Endothelial cell of umbilical vein (primary cell): ENCODE measurements around the gene TM9SF2. TPM values are rescaled to one million over a fixed set of nuclear protein-coding genes. Genes with fewer than 3 reads are reported as not detected.

Source experiments
- BruUV-seq: library from RNA; stranded (reverse); fragments of 400-500 nt; replicated peaks from 2 replicates; lab custom pipeline; 2021; lab: Mats Ljungman, UMichigan
- CTCF ChIA-PET: fragments of 300-600, 350-600 bp; sonication (Branson Sonifier 250); formaldehyde crosslinking; loops from one replicate; lab custom pipeline; 2021; ENCODE audit warnings: antibody characterized with exemption, inconsistent platforms; lab: Charles Lee
- POLR2A ChIA-PET: fragments of 300-600, 350-600 bp; sonication (Branson Sonifier 250); formaldehyde crosslinking; loops from one replicate; lab custom pipeline; 2021; ENCODE audit warnings: antibody characterized with exemption, inconsistent platforms; lab: Charles Lee
- DNase-seq: peaks from one replicate; pipeline ENCODE4 v3.0.0-alpha.2; 2011; ENCODE audit warnings: low read depth, low spot score
- FAIRE-seq: peaks from 2 replicates; lab custom pipeline; 2011; peaks lifted over from hg19 to GRCh38; lab: Jason Lieb, UNC
- H2AFZ ChIP-seq: 2 replicates; pipeline ENCODE4 v1.6.0; 2012; ENCODE audit warnings: low read depth, low read length, control low read depth, inconsistent platforms
- H3K27ac ChIP-seq: 2 replicates; pipeline ENCODE4 v1.5.1; 2011; ENCODE audit warnings: low read depth, mild to moderate bottlenecking, control low read depth, low read length, moderate library complexity; ENCODE audit not compliant: insufficient read depth
- H3K27me3 ChIP-seq, 2 experiments: 2 replicates each; pipeline versions ENCODE4 v1.6.0 to v1.6.1; 2011; ENCODE audit warnings: low read length in 2 of 2, mixed read lengths in 1 of 2; ENCODE audit not compliant: control insufficient read depth in 2 of 2, insufficient read depth in 2 of 2
- H3K36me3 ChIP-seq, 2 experiments: 2 replicates in 1 of 2; 3 replicates in 1 of 2; pipeline ENCODE4 v1.5.1; 2011; ENCODE audit warnings: low read length in 2 of 2, mild to moderate bottlenecking in 1 of 2, moderate library complexity in 1 of 2; ENCODE audit not compliant: control insufficient read depth in 2 of 2, insufficient read depth in 2 of 2; ENCODE audit errors: extremely low read depth in 1 of 2
- H3K4me1 ChIP-seq: 3 replicates; pipeline ENCODE4 v1.5.1; 2011; ENCODE audit warnings: mild to moderate bottlenecking, low read length; ENCODE audit not compliant: control insufficient read depth, insufficient read depth; ENCODE audit errors: extremely low read depth
- H3K4me2 ChIP-seq: 2 replicates; pipeline ENCODE4 v1.6.1; 2011; ENCODE audit warnings: low read length, control low read depth, mixed read lengths; ENCODE audit not compliant: insufficient read depth
- H3K4me3 ChIP-seq, 3 experiments: fragments of 200-600 bp in 1 of 3; sonication (generic), shearing (Covaris generic) in 1 of 3; replicated peaks in 1 of 3; 2 replicates each; pipeline ENCODE4 v1.5.1; 2011 to 2016; ENCODE audit warnings: control low read depth in 3 of 3, low read length in 3 of 3, mild to moderate bottlenecking in 2 of 3, inconsistent platforms in 1 of 3, low read depth in 1 of 3, moderate library complexity in 1 of 3; ENCODE audit not compliant: insufficient read depth in 1 of 3
- H3K79me2 ChIP-seq: 2 replicates; pipeline ENCODE4 v1.6.0; 2012; ENCODE audit warnings: low read length, inconsistent platforms; ENCODE audit not compliant: control insufficient read depth, insufficient read depth
- H3K9ac ChIP-seq: replicated peaks from 2 replicates; pipeline ENCODE3; 2011; ENCODE audit warnings: low read length, control low read depth; ENCODE audit not compliant: insufficient read depth; ENCODE audit errors: extremely low read depth
- H3K9me1 ChIP-seq: replicated peaks from 3 replicates; pipeline ENCODE4 v1.6.0; 2011; ENCODE audit warnings: mild to moderate bottlenecking, low read length; ENCODE audit not compliant: control insufficient read depth, insufficient read depth; ENCODE audit errors: extremely low read depth
- H3K9me3 ChIP-seq: replicated peaks from 2 replicates; pipeline ENCODE4 v1.5.1; 2012; ENCODE audit warnings: low read length, inconsistent platforms; ENCODE audit not compliant: control insufficient read depth, insufficient read depth
- H4K20me1 ChIP-seq: replicated peaks from 2 replicates; pipeline ENCODE3; 2011; ENCODE audit warnings: mild to moderate bottlenecking, low read length; ENCODE audit not compliant: control insufficient read depth, insufficient read depth; ENCODE audit errors: extremely low read depth
- EZH2 ChIP-seq: IDR thresholded peaks from 2 replicates; pipeline ENCODE4 v1.6.1; 2012; ENCODE audit warnings: borderline replicate concordance, low read depth, mild to moderate bottlenecking, moderate library complexity, low read length, inconsistent platforms; ENCODE audit not compliant: severe bottlenecking
- FOS ChIP-seq: IDR thresholded peaks from 2 replicates; pipeline ENCODE4 v1.6.1; 2011; ENCODE audit warnings: mild to moderate bottlenecking, low read length, moderate library complexity, borderline replicate concordance; ENCODE audit not compliant: insufficient read depth
- GATA2 ChIP-seq: IDR thresholded peaks from 2 replicates; pipeline ENCODE4 v1.7.0; 2011; ENCODE audit warnings: low read depth, mild to moderate bottlenecking, moderate library complexity, mixed read lengths, low read length; ENCODE audit not compliant: insufficient read length, insufficient read depth
- JUN ChIP-seq: IDR thresholded peaks from 2 replicates; pipeline ENCODE4 v1.6.1; 2011; ENCODE audit warnings: borderline replicate concordance, low read depth; ENCODE audit not compliant: insufficient read length, insufficient read depth
- MYC ChIP-seq: IDR thresholded peaks from one replicate; pipeline ENCODE4 v1.6.1; 2011; ENCODE audit warnings: mild to moderate bottlenecking, low read depth, low read length
- POLR2A ChIP-seq: IDR thresholded peaks from 2 replicates; pipeline ENCODE4 v1.6.1; 2012; ENCODE audit warnings: low read depth, mild to moderate bottlenecking, control low read depth, low read length
- POLR2AphosphoS5 ChIP-seq: IDR thresholded peaks from 2 replicates; pipeline ENCODE4 v1.6.1; 2012; ENCODE audit warnings: low read depth, mild to moderate bottlenecking, control low read depth, low read length, moderate library complexity; ENCODE audit not compliant: insufficient read depth
- dilution Hi-C: fragments of 300-500 bp; cut with MboI; formaldehyde crosslinking; loops from one replicate; pipeline ENCODE4 v1.15.0; 2019; ENCODE audit warnings: low sequenced_read_pairs; ENCODE audit not compliant: extremely low pct_ligation_motif_present
- intact Hi-C: fragments of 100-400 bp; cut with micrococcal nuclease; formaldehyde crosslinking; loops from one replicate; pipeline ENCODE4 v1.10.0; 2022
- polyA plus RNA-seq, 4 experiments: library from polyadenylated mRNA; depleted of rRNA in 3 of 4; stranded (reverse) in 3 of 4; unstranded in 1 of 4; fragments of >200 nt; gene quantifications; 2 replicates each; pipeline versions ENCODE4 v1.2.1 to v1.2.3, GENCODE V29; 2011 to 2012; ENCODE audit warnings: missing spikeins in 1 of 4
- total RNA-seq: library from RNA; stranded (reverse); gene quantifications from 2 replicates; pipeline ENCODE4 v1.2.3, GENCODE V29; 2021
- TF ChIP-seq, protein P1 (sequence below), 2 donors: IDR thresholded peaks; 1 replicate in 1 of 2; 2 replicates in 1 of 2; pipeline ENCODE4 v1.5.1; 2011; ENCODE audit warnings: low read length in 2 of 2, mild to moderate bottlenecking in 2 of 2, moderate library complexity in 2 of 2, control low read depth in 1 of 2, inconsistent platforms in 1 of 2, low read depth in 1 of 2; ENCODE audit not compliant: insufficient read depth in 1 of 2; ENCODE audit errors: extremely low read depth in 1 of 2
- TF ChIP-seq, protein P2 (sequence below): IDR thresholded peaks from 2 replicates; pipeline ENCODE4 v1.6.1; 2011; ENCODE audit not compliant: insufficient read depth, insufficient read length

Gene TM9SF2
- total and polyA plus RNA-seq, 2 donors (not counting 3 experiments of a cell fraction or from before 2014, with no cell fraction given), result 76.0 to 90.0 TPM

GRCh38 chr13:99495466-99496183, 5.6 kb upstream of the TM9SF2 start:
- peaks cover 9% of the 10 kb centered on the region for H3K4me1 ChIP-seq
- H3K79me2 ChIP-seq, result no peaks in the 10 kb centered on the region
- H3K4me3 ChIP-seq, result no peak overlapping the region
- ChIA-PET POLR2A (no interaction called here), CTCF (interaction anchor here (1.2 to 1.3 kb wide), 2 partner anchors 10 to 11 kb away, joined by 3 to 4 read pairs; no protein-coding TSS in a partner anchor)
- FAIRE-seq, result no peak
- H3K27me3 ChIP-seq, result no peaks in the 10 kb centered on the region
- H3K9ac ChIP-seq, result no peak overlapping the region
- no peaks in the 10 kb centered on the region for H3K9me1 ChIP-seq
- no peak overlapping the region for H3K4me2 ChIP-seq
- H2AFZ ChIP-seq, result peak overlapping the region; percentile 5
- DNase-seq, result no peak
- no peak overlapping the region for H3K27ac ChIP-seq
- no TSS peak for BruUV-seq
- intact Hi-C loops (loop anchor here (5.0 kb wide), 1 partner anchor 293 kb away; the partner anchor contains the start of gene UBAC2), dilution Hi-C loops (no loop called here)
- H4K20me1 ChIP-seq, result no peaks in the 10 kb centered on the region
- TF ChIP-seq GATA2 (no peak), EZH2 (no peak), POLR2A (no peak), MYC (no peak), FOS (no peak), POLR2AphosphoS5 (no peak), JUN (no peak)
- TF ChIP-seq, protein P1, sequence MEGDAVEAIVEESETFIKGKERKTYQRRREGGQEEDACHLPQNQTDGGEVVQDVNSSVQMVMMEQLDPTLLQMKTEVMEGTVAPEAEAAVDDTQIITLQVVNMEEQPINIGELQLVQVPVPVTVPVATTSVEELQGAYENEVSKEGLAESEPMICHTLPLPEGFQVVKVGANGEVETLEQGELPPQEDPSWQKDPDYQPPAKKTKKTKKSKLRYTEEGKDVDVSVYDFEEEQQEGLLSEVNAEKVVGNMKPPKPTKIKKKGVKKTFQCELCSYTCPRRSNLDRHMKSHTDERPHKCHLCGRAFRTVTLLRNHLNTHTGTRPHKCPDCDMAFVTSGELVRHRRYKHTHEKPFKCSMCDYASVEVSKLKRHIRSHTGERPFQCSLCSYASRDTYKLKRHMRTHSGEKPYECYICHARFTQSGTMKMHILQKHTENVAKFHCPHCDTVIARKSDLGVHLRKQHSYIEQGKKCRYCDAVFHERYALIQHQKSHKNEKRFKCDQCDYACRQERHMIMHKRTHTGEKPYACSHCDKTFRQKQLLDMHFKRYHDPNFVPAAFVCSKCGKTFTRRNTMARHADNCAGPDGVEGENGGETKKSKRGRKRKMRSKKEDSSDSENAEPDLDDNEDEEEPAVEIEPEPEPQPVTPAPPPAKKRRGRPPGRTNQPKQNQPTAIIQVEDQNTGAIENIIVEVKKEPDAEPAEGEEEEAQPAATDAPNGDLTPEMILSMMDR (IDR thresholded peaks at IDR 0.05; ENCODE audit: extremely low read depth in 1 of 2, insufficient read depth in 1 of 2, low read depth in 1 of 2, low read length in 2 of 2), result no peak
- TF ChIP-seq, protein P2, sequence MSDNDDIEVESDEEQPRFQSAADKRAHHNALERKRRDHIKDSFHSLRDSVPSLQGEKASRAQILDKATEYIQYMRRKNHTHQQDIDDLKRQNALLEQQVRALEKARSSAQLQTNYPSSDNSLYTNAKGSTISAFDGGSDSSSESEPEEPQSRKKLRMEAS, result no peak
- no peaks in the 10 kb centered on the region for H3K36me3 ChIP-seq
- no peaks in the 10 kb centered on the region for H3K9me3 ChIP-seq
